CD4-positive, alpha-beta T cell treated with Interleukin-6 at 100 ng/mL for 8 hours (primary cell): ENCODE measurements around the gene APBA2.
A peak's percentile ranks its signal among the peaks of the same experiment; 100 is the strongest.

ENCODE experiments used
- DNase-seq: peaks from one replicate; pipeline ENCODE4 v3.0.0-alpha.2; 2020; ENCODE audit warnings: mixed read lengths, low spot score

The APBA2 gene

DNA sequence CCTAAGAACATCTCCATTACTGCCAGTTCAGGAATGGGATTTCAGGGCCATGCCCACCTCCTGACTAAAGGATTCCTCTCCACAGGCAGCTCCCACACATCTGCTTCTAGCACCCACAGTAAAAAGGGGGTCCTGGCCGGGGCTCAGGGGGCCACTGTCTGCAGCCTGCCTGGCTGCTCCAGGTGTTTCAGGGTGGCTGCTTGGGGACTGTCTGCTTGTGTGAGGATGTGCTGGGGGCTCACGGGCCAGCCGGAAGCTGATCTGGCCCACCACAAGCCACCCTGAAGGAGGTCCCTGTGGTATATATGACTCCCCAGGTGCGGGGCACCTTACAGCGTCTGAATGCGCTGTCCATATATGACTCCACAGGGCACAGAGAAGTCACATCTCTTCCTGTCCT is 248.5 kb downstream of the APBA2 start:
- DNase-seq, result no peak

DNA sequence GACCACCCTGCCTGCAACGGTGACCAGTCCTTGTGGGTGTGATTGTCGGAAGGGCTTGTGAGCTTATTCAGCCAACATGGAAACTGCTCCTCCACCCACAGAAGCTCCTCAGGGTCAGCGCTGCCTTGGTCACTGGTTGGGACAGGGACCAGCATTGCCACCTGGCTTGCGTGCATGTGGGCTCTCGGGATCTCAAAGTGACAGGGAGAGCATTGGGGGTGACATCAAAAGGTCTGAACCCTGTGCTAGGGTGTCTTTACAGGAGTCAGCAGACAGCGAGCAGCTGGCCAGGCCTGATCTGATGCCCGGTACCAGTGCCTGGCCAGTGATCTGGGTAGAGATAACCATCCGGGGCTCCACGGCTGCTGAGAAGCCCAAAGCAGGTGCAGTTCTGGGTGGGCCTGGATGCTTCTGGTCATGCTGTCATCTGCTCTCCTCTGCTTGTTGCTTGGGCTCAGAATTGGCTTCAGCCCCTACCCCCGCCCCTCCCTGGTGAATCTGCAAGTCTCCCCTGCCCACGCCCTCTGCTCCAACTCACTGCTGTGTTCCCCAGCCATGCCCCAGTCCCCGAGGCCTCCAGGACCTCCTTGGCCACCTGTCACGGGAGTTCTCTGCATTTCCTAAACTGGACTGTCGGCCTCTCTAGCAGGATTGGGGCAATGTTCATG is 249.0 kb downstream of the APBA2 start:
- no peak for DNase-seq

DNA sequence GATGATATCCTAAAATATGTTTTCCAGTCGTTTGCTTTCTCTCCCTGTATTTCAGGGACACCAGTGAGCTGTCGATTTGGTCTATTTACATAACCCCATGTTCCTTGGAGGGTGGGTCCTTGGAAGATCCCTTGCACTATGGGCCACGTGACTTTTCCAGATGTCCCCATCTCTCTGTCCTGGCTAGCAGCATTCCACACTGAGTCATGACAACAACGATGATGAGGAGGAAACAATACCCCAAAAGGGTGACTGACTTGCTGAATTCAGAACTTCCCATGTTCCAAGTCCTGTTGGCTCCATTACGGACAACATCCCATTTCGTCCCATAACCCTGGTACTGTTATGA is 249.5 kb downstream of the APBA2 start:
- DNase-seq, result no peak

DNA sequence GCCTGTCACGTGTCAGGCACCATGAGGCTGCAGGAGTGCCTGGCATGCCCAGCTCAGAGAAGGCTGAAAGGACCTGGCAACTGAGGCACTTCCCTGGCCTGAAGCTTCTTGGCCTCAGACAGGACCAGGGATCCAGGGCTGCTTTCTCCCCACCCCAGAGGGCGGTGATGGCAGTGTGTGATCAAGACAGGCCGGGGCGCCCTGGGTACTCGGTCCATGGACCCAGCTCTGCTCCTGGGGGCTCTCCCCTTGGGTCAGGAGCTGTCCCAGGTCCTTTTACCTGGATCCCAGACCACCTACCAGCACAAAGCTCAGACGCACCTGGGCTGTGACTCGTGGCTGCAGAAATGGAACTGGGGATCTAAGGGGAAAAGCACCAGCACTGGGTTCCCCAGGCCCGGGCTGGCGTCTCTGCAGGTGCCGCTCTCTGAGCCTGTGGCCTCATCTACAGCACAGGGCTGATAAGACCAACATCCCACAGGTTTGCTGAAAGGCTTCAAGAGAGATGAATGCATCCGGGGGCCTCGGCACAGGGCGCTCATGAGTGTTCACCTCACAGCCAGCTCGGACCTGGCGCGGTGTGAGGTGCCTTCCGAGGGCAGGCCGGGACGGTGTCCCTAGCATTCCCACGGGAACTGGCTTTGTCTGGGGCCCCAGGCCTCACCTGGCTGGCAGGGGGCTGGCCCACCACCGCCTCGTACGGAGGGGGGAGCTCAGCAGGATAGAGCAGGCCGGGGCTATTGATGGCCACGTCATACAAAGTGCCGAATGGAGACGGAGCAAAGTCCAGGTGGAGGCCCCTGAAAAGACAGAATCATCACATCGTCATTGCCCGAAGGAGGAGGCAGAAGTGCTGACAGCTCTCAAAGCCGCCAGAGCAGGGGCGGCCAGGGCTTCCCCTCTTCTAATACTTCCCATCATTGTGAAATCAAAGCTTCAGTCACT is 250.2 kb downstream of the APBA2 start:
- no peak for DNase-seq

DNA sequence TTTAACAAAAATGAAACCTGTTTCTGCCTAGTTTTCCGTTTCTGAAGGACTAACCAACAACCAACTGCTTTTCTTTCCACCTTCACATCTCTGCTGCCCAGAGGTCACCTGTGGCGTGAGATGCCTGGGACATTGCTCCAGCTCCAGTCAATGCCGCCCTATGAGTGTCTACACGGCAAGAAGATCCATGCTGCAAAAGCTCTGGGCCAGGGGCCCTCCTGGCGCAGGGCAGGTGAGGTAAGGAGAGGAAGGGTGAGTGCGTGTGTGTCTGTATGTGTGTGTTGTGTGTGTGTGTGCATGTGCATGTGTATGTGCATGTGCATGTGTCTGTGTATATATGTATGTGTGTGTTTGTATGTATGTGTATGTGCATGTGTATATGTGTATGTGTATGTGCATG is 252.5 kb downstream of the APBA2 start:
- DNase-seq, result no peak

DNA sequence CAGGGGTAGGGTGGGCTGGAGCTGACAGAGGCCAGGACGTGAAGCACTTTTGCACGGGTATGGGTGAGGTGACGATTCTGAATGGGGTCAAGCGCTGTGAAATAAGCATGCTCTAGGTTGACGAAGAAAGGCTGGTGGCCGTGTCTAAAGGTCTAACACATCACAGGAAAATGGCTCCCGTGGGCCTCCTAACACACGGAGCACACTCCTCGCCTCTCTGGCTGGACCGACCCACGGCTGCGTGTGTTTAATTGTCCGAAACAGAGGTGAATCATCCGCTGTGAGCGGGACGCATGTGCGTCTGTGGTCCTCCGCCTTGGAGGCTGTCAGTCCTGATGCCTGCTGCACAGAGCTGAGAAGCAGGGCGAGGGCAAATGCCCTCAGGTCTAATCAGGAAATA is 253.3 kb downstream of the APBA2 start:
- DNase-seq, result no peak

DNA sequence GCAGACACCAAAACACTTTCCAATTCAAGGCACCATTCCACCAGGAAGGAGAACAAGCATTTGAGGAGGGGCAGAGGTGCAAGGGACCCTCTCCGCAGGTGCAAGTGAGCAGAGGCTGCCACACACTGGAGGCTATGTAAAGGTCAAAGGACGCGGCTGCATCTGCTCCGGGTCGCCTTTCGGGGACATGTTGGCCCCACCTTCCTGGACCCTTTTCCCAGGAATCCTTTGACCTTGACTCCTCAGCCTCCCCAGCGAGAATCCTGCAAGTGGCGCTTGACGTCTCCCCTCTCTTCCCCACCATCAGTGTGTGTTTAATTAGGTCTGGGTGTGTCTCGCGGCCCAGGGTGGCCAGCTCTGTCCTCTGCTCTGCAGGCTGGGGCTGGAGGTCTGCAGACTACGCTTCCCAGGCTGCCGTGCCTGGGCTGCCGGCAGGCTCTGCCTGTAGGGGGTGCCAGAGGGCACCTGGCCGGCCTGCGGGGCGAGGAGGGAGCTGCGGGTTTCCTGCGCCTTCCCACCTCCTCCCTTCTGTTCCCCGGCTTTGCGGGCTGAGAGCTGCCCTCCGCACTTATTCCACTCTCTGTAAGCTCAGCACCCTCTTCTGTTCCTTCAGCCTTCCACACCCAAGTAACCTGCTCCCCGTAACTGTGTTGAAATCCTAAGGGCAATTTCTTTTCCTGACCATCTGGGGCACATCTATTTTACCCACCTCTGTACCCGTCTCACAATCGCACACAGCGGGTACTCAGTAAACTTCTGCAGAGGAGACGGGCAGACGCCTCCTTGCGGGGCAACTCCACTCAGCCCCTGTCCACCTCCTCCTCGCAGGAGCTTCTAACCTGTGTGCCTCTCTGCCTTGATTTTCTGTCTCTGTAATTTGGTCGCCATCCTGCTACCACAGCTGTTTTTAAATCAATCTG is 254.0 kb downstream of the APBA2 start:
- DNase-seq, result peak; percentile 24

DNA sequence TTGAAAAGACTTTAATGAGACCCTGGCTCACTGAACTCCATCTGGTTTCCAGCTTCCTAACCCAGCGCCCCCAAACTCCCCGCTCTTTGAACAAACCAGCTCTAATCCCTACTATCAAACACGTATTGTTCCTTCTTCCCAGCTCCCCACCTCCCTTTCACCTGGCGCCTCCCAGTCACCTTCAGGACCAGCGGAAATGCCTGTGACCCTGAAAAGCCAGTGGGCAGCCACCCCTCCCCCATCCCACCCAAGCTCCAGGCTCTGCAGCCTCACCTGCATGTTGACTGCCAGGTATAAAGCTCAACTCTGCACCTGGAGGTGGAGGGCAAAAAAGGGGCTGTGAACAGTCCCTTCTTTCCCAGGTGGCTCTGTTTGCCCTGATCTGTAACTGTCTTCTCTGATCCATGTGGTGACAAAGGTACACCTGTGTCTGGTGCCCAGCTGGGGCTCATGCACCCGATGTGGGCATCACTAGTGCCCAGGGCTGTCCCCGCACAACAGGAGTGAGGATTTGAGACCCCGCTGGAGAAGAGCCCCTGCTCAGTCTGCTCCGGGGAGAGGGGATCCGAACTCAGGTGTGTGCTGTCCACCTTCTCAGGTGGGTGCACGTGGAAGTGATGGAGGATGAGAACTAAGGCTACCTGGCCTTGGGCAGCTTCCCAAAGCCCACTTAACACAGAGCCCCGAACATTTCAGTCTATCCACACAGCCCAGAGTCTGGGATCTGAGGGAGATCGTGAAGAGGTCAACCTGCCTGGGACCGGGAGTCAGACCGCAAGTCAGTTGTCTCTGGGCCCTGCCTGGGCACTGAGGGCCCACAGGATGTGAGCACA is 254.9 kb downstream of the APBA2 start:
- DNase-seq, result no peak

DNA sequence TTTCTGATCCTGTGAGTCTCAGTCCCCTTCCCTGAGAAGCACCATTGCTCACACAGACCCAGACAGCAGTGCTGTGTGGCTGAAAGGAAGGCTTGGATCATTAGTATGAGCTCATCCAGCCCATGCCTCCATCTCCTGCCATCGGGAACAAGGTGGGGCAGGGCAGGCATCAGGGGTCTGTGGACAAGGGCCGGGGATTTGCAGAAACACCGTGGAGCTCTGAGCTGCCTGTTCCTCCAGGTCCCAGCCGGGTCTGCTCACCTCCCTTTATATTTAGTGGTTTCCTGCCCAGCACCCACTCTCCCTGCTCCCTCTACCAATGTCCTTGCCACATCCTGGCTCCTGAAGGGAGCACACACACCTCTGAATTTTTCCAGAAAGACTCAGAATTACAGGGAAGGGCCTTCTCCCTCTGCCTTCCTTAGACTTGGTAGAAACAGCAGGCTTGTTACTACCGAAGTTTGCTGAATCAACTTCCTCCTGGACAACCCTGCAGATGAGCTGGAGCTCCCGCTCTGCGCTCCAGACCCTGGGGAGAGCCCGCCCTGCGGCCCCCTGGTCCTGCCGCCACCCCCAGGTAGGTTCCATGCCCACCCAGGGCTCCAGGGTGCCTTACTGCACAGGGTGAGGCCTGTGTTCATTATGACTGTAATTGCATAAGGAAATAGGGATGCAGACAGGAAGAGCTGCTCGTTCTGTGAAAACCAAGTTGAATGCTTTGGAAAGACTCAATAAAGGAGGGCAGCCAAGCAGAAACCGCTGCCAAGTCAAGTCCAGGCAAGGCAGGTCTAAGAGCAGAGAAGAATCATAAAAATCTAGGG is 255.7 kb downstream of the APBA2 start:
- DNase-seq, result no peak

DNA sequence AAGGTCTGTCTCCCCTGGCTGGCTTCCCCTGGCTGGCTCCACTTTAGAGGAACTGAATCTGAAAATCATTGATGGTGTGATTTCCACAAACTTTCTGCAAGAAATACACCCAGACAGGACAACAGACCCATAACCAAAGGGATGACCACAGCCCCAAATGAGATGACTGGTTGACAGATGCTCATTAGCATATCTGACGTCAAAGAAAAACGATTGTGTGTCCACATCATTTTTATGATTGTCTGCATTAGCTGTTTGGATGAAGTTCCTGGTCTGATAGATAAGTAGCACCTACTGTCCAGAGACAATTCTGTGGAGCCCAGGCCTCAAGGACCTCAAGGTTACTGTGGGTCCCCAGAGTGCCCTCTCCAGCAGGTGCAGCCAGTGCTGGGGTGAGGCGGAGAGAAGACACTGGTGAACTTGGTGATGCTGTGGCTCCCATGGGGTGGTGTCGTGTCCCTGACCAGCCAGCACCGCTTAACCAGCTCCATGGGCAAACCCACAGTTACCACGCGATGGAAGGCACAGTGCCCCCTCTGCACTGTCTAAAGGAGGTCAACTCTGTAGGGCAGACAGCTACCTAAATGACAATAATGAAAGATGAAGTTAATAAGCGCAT is 256.5 kb downstream of the APBA2 start:
- no peak for DNase-seq

DNA sequence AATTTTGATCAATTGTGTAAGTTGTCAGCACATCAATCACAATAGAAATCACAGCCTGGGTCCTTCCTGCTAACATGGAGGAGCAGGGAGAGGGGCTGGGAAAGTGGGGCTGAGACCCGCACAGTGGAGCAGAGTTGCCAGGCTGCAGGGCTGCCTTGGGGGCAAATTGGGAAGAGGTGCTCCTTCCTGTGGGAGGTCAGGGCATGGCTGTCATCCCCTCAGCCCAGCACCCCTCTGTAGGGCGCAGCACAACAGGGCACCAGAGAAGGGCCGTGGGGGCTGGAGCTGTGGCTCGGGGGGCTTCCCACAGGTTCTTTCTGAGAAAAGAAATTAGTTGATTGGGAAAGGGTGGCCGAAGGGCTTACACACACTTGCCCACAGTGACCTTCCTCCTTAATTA is 257.5 kb downstream of the APBA2 start:
- no peak for DNase-seq

DNA sequence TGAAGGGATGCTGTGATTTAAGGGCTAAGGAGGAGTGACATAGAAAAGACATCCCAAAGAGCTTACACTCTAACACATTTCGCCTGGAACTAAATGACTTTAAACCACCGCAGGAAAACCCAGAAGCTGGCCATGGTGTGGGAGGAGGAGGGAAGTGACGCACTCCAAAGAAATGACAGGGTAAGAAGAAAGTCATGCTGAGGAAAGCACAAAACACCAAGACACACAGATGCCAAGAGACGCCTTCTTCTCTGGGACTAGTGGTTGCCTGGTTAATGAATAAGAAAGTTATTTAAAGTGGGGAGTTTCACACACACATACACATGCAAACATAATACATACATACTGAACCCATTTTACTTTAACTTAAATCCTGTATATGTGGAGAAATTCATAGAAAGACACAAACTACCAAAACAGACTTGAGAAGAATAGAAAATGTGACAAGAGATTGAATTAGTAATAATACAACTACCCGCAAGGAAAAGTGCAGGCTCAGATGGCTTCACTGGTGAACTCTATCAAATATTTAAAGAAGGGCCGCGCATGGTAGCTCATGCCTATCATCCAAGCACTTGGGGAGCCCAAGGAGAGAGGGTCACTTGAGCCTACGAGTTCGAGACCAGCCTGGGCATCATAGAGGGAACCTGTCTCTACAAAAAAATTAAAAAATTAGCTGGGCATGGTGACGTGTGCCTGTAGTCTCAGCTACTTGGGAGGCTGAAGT is 258.3 kb downstream of the APBA2 start:
- no peak for DNase-seq

DNA sequence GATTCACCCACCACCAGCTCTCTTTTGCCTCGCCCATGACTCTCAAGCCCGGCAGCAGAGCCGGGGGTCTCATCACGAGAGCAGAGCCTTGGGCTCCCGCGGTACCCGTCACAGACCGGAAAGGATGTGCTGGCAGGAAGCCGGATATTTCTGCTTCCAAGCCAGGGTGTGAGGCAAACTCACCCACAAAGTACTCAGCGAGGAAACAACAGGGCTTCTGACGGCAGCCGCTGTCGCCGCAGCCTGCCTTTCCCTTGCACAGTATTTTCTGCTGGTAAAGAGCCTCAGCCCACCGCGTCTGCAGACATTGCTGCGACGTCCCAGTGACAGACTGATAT is 263.9 kb downstream of the APBA2 start:
- no peak for DNase-seq

DNA sequence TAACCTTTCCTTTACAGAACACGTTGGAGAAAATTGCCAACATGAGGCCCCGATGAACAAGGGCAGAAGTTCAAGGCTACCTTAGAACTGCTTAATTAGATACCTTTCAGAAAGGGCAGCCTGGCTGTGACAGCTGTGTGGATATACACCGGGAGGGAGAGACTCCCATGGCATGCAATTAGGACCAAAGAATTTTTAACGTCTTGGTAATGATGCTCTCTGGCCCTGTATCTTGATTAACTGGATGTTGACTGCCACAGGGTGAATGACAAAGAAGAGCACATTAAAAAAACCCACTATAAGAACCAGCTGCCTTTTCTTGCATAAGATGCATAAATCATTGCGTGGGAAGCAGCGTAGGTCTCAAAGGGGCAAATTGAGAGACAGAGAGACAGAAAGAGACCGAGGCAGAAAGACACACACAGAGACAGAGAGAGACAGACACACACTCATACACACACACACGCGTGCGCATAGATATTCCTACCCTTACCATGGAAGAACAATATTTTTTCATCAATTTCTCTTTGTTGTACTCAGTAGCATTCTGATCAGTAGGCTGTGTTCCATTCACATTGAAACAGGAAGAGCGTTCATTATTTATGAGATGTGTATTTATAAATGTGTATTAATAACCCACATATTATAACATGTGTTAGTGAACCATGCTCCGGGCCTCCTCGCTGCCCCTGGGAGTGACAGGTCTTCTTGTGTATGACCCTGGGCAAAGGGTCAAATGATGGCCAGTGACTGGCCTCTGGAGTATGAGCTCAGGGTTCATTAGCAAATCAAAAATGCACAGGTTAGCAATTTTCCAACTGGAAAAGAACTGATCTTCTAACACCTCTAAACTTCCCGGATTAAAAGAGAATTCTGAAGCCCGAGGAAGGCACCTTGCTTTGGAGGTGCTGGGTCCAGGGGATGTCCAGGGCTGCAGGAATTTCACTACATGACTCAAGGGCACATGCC is 265.0 kb downstream of the APBA2 start:
- no peak for DNase-seq

DNA sequence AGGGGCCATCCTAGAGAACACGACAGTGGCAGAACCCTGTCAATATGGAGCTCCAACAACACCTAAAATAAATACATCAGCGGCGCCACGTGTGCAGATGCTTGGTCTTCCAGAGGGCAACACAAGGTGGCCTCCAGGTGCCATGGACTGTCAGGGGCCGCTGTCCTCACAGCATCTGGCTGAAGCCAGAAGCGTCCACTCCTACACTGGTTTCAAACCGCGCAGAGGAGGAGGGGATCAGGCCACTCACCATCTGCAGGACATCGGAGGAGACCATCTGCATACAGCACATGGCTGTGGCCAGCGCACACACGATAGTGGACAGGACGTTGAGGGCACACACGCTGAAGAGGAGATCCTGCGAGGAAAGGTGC is 265.7 kb downstream of the APBA2 start:
- no peak for DNase-seq

DNA sequence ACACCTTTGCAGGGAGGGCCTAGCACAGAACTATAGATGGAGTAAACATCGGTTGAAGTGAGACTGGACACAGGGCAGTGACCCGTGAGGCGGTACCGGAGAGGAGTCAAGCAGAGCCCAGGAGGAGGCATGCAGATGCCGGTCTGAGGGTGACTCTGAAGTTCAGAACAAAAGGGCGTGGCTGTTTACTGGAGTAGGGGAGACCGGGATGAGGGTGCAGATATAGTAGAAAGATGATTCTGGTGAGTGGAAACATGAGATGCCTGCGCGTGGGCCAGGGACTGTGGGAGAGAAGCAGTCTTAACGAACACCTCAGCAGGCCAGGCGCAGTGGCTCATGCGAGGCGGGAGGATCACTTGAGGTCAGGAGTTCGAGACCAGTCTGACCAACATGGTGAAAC is 270.7 kb downstream of the APBA2 start:
- no peak for DNase-seq

DNA sequence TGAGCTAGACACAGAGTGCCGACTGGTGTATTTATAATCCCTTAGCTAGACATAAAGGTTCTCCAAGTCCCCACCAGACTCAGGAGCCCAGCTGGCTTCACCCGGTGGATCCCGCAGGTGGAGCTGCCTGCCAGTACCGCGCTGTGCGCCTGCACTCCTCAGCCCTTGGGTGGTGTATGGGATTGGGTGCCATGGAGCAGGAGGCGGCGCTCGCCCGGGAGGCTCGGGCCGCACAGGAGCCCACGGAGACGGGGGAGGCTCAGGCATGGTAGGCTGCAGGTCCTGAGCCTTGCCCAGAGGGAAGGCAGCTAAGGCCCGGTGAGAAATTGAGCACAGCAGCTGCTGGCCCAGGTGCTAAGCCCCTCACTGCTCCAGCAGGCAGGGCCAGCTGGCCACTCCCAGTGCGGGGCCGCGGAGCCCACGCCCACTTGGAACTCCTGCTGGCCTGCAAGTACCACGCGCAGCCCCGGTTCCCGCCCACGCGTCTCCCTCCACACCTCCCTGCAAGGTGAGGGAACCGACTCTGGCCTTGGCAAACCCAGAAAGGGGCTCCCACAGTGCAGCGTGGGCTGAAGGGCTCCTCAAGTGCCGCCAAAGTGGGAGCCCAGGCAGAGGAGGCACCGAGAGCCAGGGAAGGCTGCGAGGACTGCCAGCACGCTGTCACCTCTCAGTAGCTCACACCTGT is 274.1 kb downstream of the APBA2 start:
- DNase-seq, result no peak

DNA sequence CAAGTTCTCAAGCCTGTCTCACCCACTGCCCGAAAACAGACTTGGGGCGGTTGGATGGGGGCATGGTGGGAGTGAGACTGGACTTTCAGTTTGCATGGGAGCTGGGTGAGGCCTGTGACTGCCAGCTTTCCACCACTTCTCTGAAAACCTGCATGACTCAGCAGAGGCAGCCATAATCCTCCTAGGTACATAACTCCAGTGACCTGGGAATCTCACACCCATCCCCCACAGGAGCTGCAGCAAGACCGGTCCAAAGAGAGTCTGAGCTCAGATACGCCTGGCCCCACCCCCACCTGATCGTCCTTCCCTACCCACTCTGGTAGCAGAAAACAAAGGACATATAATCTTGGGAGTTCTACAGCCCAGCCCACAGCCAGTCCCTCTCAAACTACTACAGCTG is 276.6 kb downstream of the APBA2 start:
- no peak for DNase-seq
